GM23248 (cell line): ENCODE measurements around the gene PLCH2. TPM values are rescaled to one million over a fixed set of nuclear protein-coding genes. Genes with fewer than 3 reads are reported as not detected.

Experiments
- DNase-seq: peaks from one replicate; pipeline ENCODE4 v3.0.0-alpha.2; 2015
- H2AFZ ChIP-seq: fragments of 200-600 bp; sonication (generic); 2 replicates; pipeline ENCODE4 v1.6.1; 2016; ENCODE audit warnings: antibody characterized with exemption
- H3F3A ChIP-seq: fragments of 200-600 bp; sonication (generic); 2 replicates; pipeline ENCODE4 v1.6.1; 2016; ENCODE audit warnings: mild to moderate bottlenecking, antibody characterized with exemption, mixed run types; ENCODE audit not compliant: insufficient read depth
- H3K27ac ChIP-seq: fragments of 200-600 bp; sonication (generic); 2 replicates; pipeline ENCODE4 v1.5.1; 2016; ENCODE audit warnings: mild to moderate bottlenecking
- H3K27me3 ChIP-seq: fragments of 200-600 bp; sonication (generic); replicated peaks from 2 replicates; pipeline ENCODE4 v1.6.1; 2016; ENCODE audit warnings: mild to moderate bottlenecking; ENCODE audit not compliant: insufficient read depth
- H3K36me3 ChIP-seq: fragments of 200-600 bp; sonication (generic); 2 replicates; pipeline ENCODE4 v1.6.1; 2016; ENCODE audit warnings: low read depth, mild to moderate bottlenecking
- H3K4me1 ChIP-seq: fragments of 200-600 bp; sonication (generic); 2 replicates; pipeline ENCODE4 v1.6.1; 2016; ENCODE audit warnings: mild to moderate bottlenecking; ENCODE audit not compliant: insufficient read depth
- H3K4me2 ChIP-seq: fragments of 200-600 bp; sonication (generic); one replicate; pipeline ENCODE4 v1.6.1; 2016; ENCODE audit warnings: mild to moderate bottlenecking; ENCODE audit not compliant: unreplicated experiment
- H3K4me3 ChIP-seq: fragments of 200-600 bp; sonication (generic); 2 replicates; pipeline ENCODE4 v1.5.1; 2016; ENCODE audit warnings: mild to moderate bottlenecking
- H3K79me2 ChIP-seq: fragments of 200-600 bp; sonication (generic); 2 replicates; pipeline ENCODE4 v1.6.1; 2016; ENCODE audit warnings: mild to moderate bottlenecking; ENCODE audit not compliant: insufficient read depth
- H3K9ac ChIP-seq: fragments of 200-600 bp; sonication (generic); 2 replicates; pipeline ENCODE4 v1.6.1; 2016; ENCODE audit warnings: mild to moderate bottlenecking
- H3K9me2 ChIP-seq: fragments of 200-600 bp; sonication (generic); 2 replicates; pipeline ENCODE4 v1.6.1; 2016; ENCODE audit warnings: mixed run types, mild to moderate bottlenecking, moderate library complexity; ENCODE audit not compliant: insufficient read depth
- H3K9me3 ChIP-seq: fragments of 200-600 bp; sonication (generic); one replicate; pipeline ENCODE4 v1.6.1; 2017; ENCODE audit warnings: low read depth
- H4K20me1 ChIP-seq: fragments of 200-600 bp; sonication (generic); 2 replicates; pipeline ENCODE4 v1.6.0; 2016; ENCODE audit not compliant: insufficient read depth
- EZH2 ChIP-seq: fragments of 200-600 bp; sonication (generic); IDR thresholded peaks from 2 replicates; pipeline ENCODE4 v1.6.1; 2018; ENCODE audit warnings: antibody characterized with exemption, mild to moderate bottlenecking; ENCODE audit not compliant: insufficient read depth, poor library complexity, severe bottlenecking
- EZH2phosphoT487 ChIP-seq: fragments of 200-600 bp; sonication (generic); IDR thresholded peaks from 2 replicates; pipeline ENCODE4 v1.6.1; 2018; ENCODE audit warnings: antibody characterized with exemption, moderate library complexity, mild to moderate bottlenecking, low read depth; ENCODE audit not compliant: insufficient read depth
- WGBS, 2 experiments: methylation state at CpG; one replicate each; pipeline ENCODE4 v1.1.6; 2015 to 2017; ENCODE audit warnings: low lambda C conversion rate in 2 of 2, low coverage in 1 of 2; ENCODE audit errors: missing lambda C conversion rate in 2 of 2; 5-methylcytosine and 5-hydroxymethylcytosine counted together
- in situ Hi-C: fragments of 300-500 bp; cut with MboI; formaldehyde crosslinking; loops from 2 replicates; pipeline ENCODE4 v1.15.0; 2020
- polyA plus RNA-seq: library from polyadenylated mRNA; unstranded; fragments of >200 nt; fragmentation: Nextera tagmentation; extraction: Ambion mirVana; gene quantifications from 2 replicates; pipeline ENCODE4 v1.2.1, GENCODE V29; 2016
- total RNA-seq: library from RNA; depleted of rRNA; stranded (reverse); fragments of >200 nt; shearing (Covaris generic); gene quantifications from 2 replicates; pipeline ENCODE4 v1.2.3, GENCODE V29; 2014

Gene PLCH2
- total and polyA plus RNA-seq, 2 experiments from 2014 or later: not detected

GRCh38 chr1:2477791-2478499, 1.9 kb downstream of the PLCH2 start:
- TF ChIP-seq EZH2 (no peak), EZH2phosphoT487 (no peak)
- in situ Hi-C loops: no loop called here
- no peak overlapping the region for H3K4me3 ChIP-seq
- 40 to 43% methylated on average over 18 to 33 of the region's 35 CpGs for WGBS, 2 experiments
- H3K9me2 ChIP-seq: no peaks in the 10 kb centered on the region
- H3K9me3 ChIP-seq: no peaks in the 10 kb centered on the region
- DNase-seq: no peak
- no peaks in the 10 kb centered on the region for H3K36me3 ChIP-seq
- H2AFZ ChIP-seq: no peak overlapping the region
- H3F3A ChIP-seq: no peaks in the 10 kb centered on the region
- no peak overlapping the region for H3K9ac ChIP-seq
- H3K4me1 ChIP-seq: no peaks in the 10 kb centered on the region
- H3K79me2 ChIP-seq: no peaks in the 10 kb centered on the region
- H3K27me3 ChIP-seq: 0 out of 2 replicates have a peak, but pooled peaks cover 4% of the 10 kb centered on the region
- H3K4me2 ChIP-seq: no peak overlapping the region
- no peak overlapping the region for H3K27ac ChIP-seq
- no peaks in the 10 kb centered on the region for H4K20me1 ChIP-seq

DNA sequence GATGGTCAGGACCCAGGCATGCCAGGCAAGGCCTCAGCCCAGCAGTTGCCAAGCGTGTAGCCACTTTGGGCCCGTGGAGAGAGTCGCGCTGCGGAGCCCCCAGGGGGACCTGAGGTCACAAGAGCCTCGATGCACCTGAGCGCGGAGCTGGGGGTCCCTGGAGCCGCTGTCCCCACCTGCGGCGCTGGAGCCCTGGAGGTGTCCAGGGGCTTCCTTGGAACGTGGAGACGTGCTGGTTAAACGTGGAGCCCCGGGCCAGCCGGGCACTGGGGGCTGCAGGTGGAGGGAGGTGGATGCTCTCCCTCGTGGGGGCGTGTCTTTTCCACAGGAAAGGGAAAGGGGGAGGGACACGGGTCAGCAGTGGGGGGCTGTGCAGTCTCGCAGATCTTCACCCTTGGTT, 3.1 kb downstream of the PLCH2 start:
- Histone ChIP-seq H3K36me3 (no peaks in the 10 kb centered on the region), H3F3A (no peaks in the 10 kb centered on the region), H3K79me2 (no peaks in the 10 kb centered on the region), H3K4me2 (no peak overlapping the region), H4K20me1 (no peaks in the 10 kb centered on the region), H3K9me3 (no peaks in the 10 kb centered on the region), H3K4me1 (no peaks in the 10 kb centered on the region), H3K9ac (no peak overlapping the region), H2AFZ (no peak overlapping the region), H3K4me3 (no peak overlapping the region), H3K27ac (no peak overlapping the region), H3K27me3 (no peaks in the 10 kb centered on the region), H3K9me2 (no peaks in the 10 kb centered on the region)
- no peak for DNase-seq
- in situ Hi-C loops: no loop called here
- TF ChIP-seq EZH2phosphoT487: no peak
- TF ChIP-seq EZH2: no peak
- WGBS, 2 experiments: 71 to 75% methylated on average over 17 to 20 of the region's 20 CpGs

DNA sequence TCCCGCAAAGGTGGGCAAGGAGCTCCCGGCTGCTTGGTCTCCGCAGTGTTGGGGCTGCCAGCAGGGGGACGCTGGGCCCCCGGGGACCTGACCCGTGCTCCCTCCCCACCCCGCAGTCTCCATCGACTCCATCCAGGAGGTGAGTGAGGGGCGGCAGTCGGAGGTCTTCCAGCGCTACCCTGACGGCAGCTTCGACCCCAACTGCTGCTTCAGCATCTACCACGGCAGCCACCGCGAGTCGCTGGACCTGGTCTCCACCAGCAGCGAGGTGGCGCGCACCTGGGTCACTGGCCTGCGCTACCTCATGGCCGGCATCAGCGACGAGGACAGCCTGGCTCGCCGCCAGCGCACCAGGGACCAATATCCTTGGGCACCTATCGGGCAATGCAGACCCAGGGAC, 3.5 kb downstream of the PLCH2 start:
- Histone ChIP-seq H3K27me3 (no peaks in the 10 kb centered on the region), H3K9me2 (no peaks in the 10 kb centered on the region), H2AFZ (no peak overlapping the region), H3K36me3 (no peaks in the 10 kb centered on the region), H3K4me3 (no peak overlapping the region), H3F3A (no peaks in the 10 kb centered on the region), H3K79me2 (no peaks in the 10 kb centered on the region), H3K9me3 (no peaks in the 10 kb centered on the region), H3K4me1 (no peaks in the 10 kb centered on the region), H3K9ac (no peak overlapping the region), H3K4me2 (no peak overlapping the region), H4K20me1 (no peaks in the 10 kb centered on the region), H3K27ac (no peak overlapping the region)
- DNase-seq: no peak
- in situ Hi-C loops: no loop called here
- no peak for TF ChIP-seq EZH2phosphoT487
- WGBS, 2 experiments: 74 to 77% methylated on average over 23 to 28 of the region's 28 CpGs

DNA sequence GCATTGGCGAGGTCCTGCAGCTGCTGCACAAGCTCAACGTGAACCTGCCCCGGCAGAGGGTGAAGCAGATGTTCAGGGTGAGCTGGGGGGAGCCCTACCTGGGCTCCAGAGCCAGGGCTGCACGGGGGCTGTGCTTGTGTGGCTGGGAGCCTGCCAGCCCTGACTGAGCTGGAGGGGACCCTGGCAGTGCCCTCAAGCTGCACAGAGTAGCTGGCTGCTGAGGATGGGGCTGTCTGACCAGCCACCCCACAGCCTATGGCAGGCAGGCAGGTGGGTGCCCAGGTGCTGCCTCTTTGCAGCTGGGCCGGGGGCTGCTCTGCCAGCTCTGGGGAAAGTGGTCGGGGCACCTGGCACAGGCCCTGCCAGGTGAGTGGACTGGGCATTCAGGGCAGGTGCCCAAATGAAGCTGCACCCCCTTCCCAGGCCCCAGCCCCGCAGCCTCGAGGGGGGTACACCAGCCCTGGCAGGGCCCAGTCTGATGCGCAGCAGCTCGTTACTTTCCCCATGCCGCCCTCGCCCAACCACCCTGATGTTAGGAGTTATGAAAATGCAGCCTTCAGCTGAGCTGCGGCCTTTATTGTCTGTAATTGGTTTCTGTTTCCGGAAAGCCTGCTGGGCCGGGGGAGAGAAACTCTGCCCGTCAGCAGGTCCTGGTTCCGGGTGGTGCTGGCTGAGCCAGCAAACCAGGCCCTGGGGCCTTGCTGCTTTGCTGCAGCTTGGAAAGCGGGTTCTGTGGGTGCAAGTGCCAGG, 4.3 kb downstream of the PLCH2 start:
- Histone ChIP-seq H3K79me2 (no peaks in the 10 kb centered on the region), H3K4me3 (no peak overlapping the region), H3K36me3 (no peaks in the 10 kb centered on the region), H3K27ac (no peak overlapping the region), H4K20me1 (no peaks in the 10 kb centered on the region), H3K9me2 (no peaks in the 10 kb centered on the region), H2AFZ (no peak overlapping the region), H3K9me3 (no peaks in the 10 kb centered on the region), H3F3A (no peaks in the 10 kb centered on the region), H3K27me3 (no peaks in the 10 kb centered on the region), H3K9ac (no peak overlapping the region), H3K4me2 (no peak overlapping the region), H3K4me1 (no peaks in the 10 kb centered on the region)
- no peak for DNase-seq
- in situ Hi-C loops: no loop called here
- no peak for TF ChIP-seq EZH2phosphoT487
- TF ChIP-seq EZH2: no peak
- 69 to 70% methylated on average over 15 to 16 of the region's 18 CpGs for WGBS, 2 experiments
